ENCODE measurements around the gene SAPCD2. TPM values are rescaled to one million over a fixed set of nuclear protein-coding genes. Genes with fewer than 3 reads are reported as not detected.

Gene SAPCD2
- total and polyA plus RNA-seq, 2 of the 8 experiments (the other 6 are each of a cell fraction or from before 2014, with no cell fraction given): 12.7 to 32.1 TPM

- TF ChIP-seq GABPA (IDR thresholded peaks at IDR 0.05; ENCODE audit: borderline replicate concordance, insufficient read depth, low read length) (no peak), TAF1 (IDR thresholded peaks at IDR 0.05; ENCODE audit: low read depth, low read length) (peak; percentile 82), SUZ12 (IDR thresholded peaks at IDR 0.05; ENCODE audit: low read length) (no peak), SP2 (IDR thresholded peaks at IDR 0.05; ENCODE audit: low read length) (no peak), KDM4A (IDR thresholded peaks at IDR 0.05; ENCODE audit: low read depth, low read length, severe bottlenecking) (peak; percentile 73), GTF2F1 (IDR thresholded peaks at IDR 0.05; ENCODE audit: borderline replicate concordance, low read depth, low read length) (no peak), CHD1 (IDR thresholded peaks at IDR 0.05; ENCODE audit: low read depth, low read length) (no peak), BCL11A (IDR thresholded peaks at IDR 0.05; ENCODE audit: low read depth in 2 of 2, low read length in 2 of 2) (no peak), CEBPB (IDR thresholded peaks at IDR 0.05; ENCODE audit: low read depth, low read length) (no peak), CHD7 (IDR thresholded peaks at IDR 0.05; ENCODE audit: insufficient replicate concordance, low read length) (no peak), ASH2L (IDR thresholded peaks at IDR 0.05; ENCODE audit: low read length) (peak; percentile 10)
Observed at GRCh38 chr9:137086531-137087408, 16.4 kb upstream of the SAPCD2 start, which contains the start of gene MAN1B1 (continued).
